RPMI7951 (cell line): ENCODE measurements around the gene ABCD3. TPM values are rescaled to one million over a fixed set of nuclear protein-coding genes. Genes with fewer than 3 reads are reported as not detected.
A peak's percentile ranks its signal among the peaks of the same experiment; 100 is the strongest.

ENCODE experiments used
- DNase-seq: peaks from one replicate; pipeline ENCODE4 v3.0.0-alpha.2; 2012; ENCODE audit warnings: low read depth
- total RNA-seq: library from RNA; depleted of rRNA; stranded (reverse); fragments of >200 nt; shearing (Covaris generic); gene quantifications from 2 replicates; pipeline ENCODE4 v1.2.3, GENCODE V29; 2014

ABCD3 gene
- total RNA-seq, 1 experiment from 2014 or later, result 60.8 TPM

GRCh38 chr1:94462606-94463005, 44.4 kb downstream of the ABCD3 start:
- no peak for DNase-seq

GRCh38 chr1:94463056-94463764, 45.0 kb downstream of the ABCD3 start:
- no peak for DNase-seq

GRCh38 chr1:94463765-94464330, 45.7 kb downstream of the ABCD3 start:
- DNase-seq, result peak; percentile 63

- DNase-seq, result no peak
Observed at GRCh38 chr1:94468708-94469107, 50.5 kb downstream of the ABCD3 start.

- DNase-seq, result no peak
Observed at GRCh38 chr1:94471271-94471670, 53.1 kb downstream of the ABCD3 start.

GRCh38 chr1:94475232-94475631, 57.0 kb downstream of the ABCD3 start:
- DNase-seq, result no peak

- no peak for DNase-seq
Observed at GRCh38 chr1:94479682-94480081, 61.5 kb downstream of the ABCD3 start.

- peak; percentile 69 for DNase-seq
Observed at GRCh38 chr1:94481473-94481933, 63.3 kb downstream of the ABCD3 start.

GRCh38 chr1:94486990-94487389, 68.8 kb downstream of the ABCD3 start:
- no peak for DNase-seq

GRCh38 chr1:94490556-94490955, 72.4 kb downstream of the ABCD3 start:
- DNase-seq, result no peak

GRCh38 chr1:94496076-94496755, 78.0 kb downstream of the ABCD3 start:
- no peak for DNase-seq

GRCh38 chr1:94501426-94501825, 83.2 kb downstream of the ABCD3 start:
- no peak for DNase-seq

GRCh38 chr1:94501935-94502334, 83.7 kb downstream of the ABCD3 start:
- DNase-seq, result no peak

- DNase-seq, result no peak
Observed at GRCh38 chr1:94503153-94503552, 85.0 kb downstream of the ABCD3 start.

GRCh38 chr1:94504601-94505000, 86.4 kb downstream of the ABCD3 start:
- no peak for DNase-seq

GRCh38 chr1:94512816-94513215, 94.6 kb downstream of the ABCD3 start:
- DNase-seq, result no peak

GRCh38 chr1:94514095-94514727, 96.0 kb downstream of the ABCD3 start:
- peak; percentile 40 for DNase-seq

GRCh38 chr1:94515296-94515947, 97.2 kb downstream of the ABCD3 start:
- DNase-seq, result no peak

- no peak for DNase-seq
Observed at GRCh38 chr1:94519351-94519750, 101.2 kb downstream of the ABCD3 start.

- peak; percentile 75 for DNase-seq
Observed at GRCh38 chr1:94522304-94522703, 104.1 kb downstream of the ABCD3 start.

- no peak for DNase-seq
Observed at GRCh38 chr1:94524531-94524930, 106.3 kb downstream of the ABCD3 start.
